ENCODE results near the gene SOX12. TPM values are rescaled to one million over a fixed set of nuclear protein-coding genes. Genes with fewer than 3 reads are reported as not detected.

The SOX12 gene
- total RNA-seq, 1 experiment from 2014 or later = 40.4 TPM

GRCh38 chr20:290084-290831 is 35.1 kb upstream of the SOX12 start, which contains the start of gene C20orf96:
Gene C20orf96 (minus strand): TSS chr20:290750. CDS start chr20:290610, 140 bp downstream.
- TF ChIP-seq YY1 (IDR thresholded peaks at IDR 0.05; ENCODE audit: extremely low read depth, insufficient replicate concordance, low read depth, low read length) (no peak), POLR2A (IDR thresholded peaks at IDR 0.05; ENCODE audit: borderline replicate concordance, extremely low read depth, insufficient read depth, insufficient read length) (peak; percentile 54), CTCF (IDR thresholded peaks at IDR 0.05 in 2 of 3, conservative IDR thresholded peaks at IDR 0.05 in 1 of 3; ENCODE audit: borderline replicate concordance in 1 of 3, insufficient read depth in 1 of 3, low read depth in 2 of 3, low read length in 2 of 3) (peak in 1 of 3 experiments; percentile 53; a peak in 2 of 6 replicates), SIN3A (IDR thresholded peaks at IDR 0.05; ENCODE audit: low read depth) (peak; percentile 80), TCF7L2 (IDR thresholded peaks at IDR 0.05; ENCODE audit: borderline replicate concordance, extremely low read depth, insufficient read depth, insufficient read length) (peak; percentile 24), MAX (IDR thresholded peaks at IDR 0.05) (peak; percentile 60; the same call in 1 of the 2 replicates), CBX3 (IDR thresholded peaks at IDR 0.05; ENCODE audit: low read depth) (peak; percentile 8; the same call in 1 of the 2 replicates), REST (IDR thresholded peaks at IDR 0.05; ENCODE audit: low read depth) (no peak), POLR2AphosphoS5 (IDR thresholded peaks at IDR 0.05; ENCODE audit: low read depth, low read length) (peak; percentile 76), ZBTB33 (IDR thresholded peaks at IDR 0.05; ENCODE audit: extremely low read depth, insufficient replicate concordance, low read length) (peak; percentile 82), SP1 (IDR thresholded peaks at IDR 0.05; ENCODE audit: low read depth) (peak; percentile 31; the same call in 1 of the 2 replicates)
- H4K20me1 ChIP-seq (ENCODE audit: insufficient read depth) = no peaks in the 10 kb centered on the region
- peak; percentile 95 for ATAC-seq
- H3K9me2 ChIP-seq (ENCODE audit: insufficient read depth) = no peaks in the 10 kb centered on the region
- H3K4me1 ChIP-seq (ENCODE audit: control insufficient read depth in 1 of 2, insufficient read depth in 2 of 2, low read length in 2 of 2) = peaks cover 12 to 22% of the 10 kb centered on the region in 2 experiments
- peak within 1 kb of the TSS; percentile 53 for H2AFZ ChIP-seq (ENCODE audit: low read depth, low read length, poor library complexity, severe bottlenecking)
- ChIA-PET RAD21 (ENCODE audit: low non-redundant PET in 1 of 2, low total read pairs in 2 of 2, uncharacterized antibody in 2 of 2, unreplicated experiment in 2 of 2) (no interaction called here), POLR2A (no interaction called here), CTCF (no interaction called here)
- peak within 1 kb of the TSS; percentile 80 for H3K27ac ChIP-seq (ENCODE audit: low read depth, low read length)
- intact Hi-C loops (cut with micrococcal nuclease) = no loop called here
- peak; percentile 91 for DNase-seq (ENCODE audit: low read depth, low spot score)
- peak within 1 kb of the TSS; percentile 94 for H3K9ac ChIP-seq (ENCODE audit: low read length)
- no TSS peak for BruUV-seq (replicated peaks)
- peak within 1 kb of the TSS; percentile 89 to 94 for H3K4me3 ChIP-seq (replicated peaks in 1 of 2; ENCODE audit: low read depth in 1 of 2, low read length in 2 of 2)
- peak within 1 kb of the TSS; percentile 92 for H3K4me2 ChIP-seq (ENCODE audit: low read length)
- H3K79me2 ChIP-seq (ENCODE audit: insufficient read depth, low read length) = peaks cover 10% of the 10 kb centered on the region; the same call in 1 of the 2 replicates
- no peaks in the 10 kb centered on the region for H3K27me3 ChIP-seq (ENCODE audit: insufficient read depth, low read length)
- H3K36me3 ChIP-seq (ENCODE audit: control insufficient read depth in 1 of 2, insufficient read depth in 2 of 2, low read length in 2 of 2) = 0 out of 4 replicates have a peak, but pooled peaks cover 2 to 3% of the 10 kb centered on the region in 2 experiments
- no peaks in the 10 kb centered on the region; a peak in 1 of 4 replicates for H3K9me3 ChIP-seq (ENCODE audit: control insufficient read depth in 1 of 2, insufficient read depth in 1 of 2, low read depth in 1 of 2, low read length in 2 of 2)

Data from HCT116 (cell line).